SK-N-MC (cell line): Measurements from ENCODE around the gene SMYD1.

ENCODE experiments used
- DNase-seq: peaks from one replicate; pipeline ENCODE4 v3.0.0-alpha.2; 2011; ENCODE audit warnings: low read depth, low spot score
- H3K27ac ChIP-seq: fragments of 200-600 bp; sonication (generic); 2 replicates; pipeline ENCODE4 v1.5.1; 2016; ENCODE audit warnings: mixed run types
- H3K36me3 ChIP-seq: fragments of 200-600 bp; sonication (generic); 2 replicates; pipeline ENCODE4 v1.6.1; 2017; ENCODE audit warnings: antibody characterized with exemption, low read length, mixed read lengths; ENCODE audit not compliant: insufficient read depth
- H3K4me3 ChIP-seq: fragments of 200-600 bp; sonication (generic); 2 replicates; pipeline ENCODE4 v1.5.1; 2016
- H3K9ac ChIP-seq: fragments of 200-600 bp; sonication (generic); 2 replicates; pipeline ENCODE4 v1.8.0; 2017; ENCODE audit warnings: mixed run types, mixed read lengths; ENCODE audit not compliant: insufficient read length
- H3K9me3 ChIP-seq: fragments of 200-600 bp; sonication (generic); 2 replicates; pipeline ENCODE4 v1.6.1; 2017; ENCODE audit warnings: low read depth, mild to moderate bottlenecking, antibody characterized with exemption, low read length, moderate library complexity, mixed read lengths
- EZH2 ChIP-seq: fragments of 200-600 bp; sonication (generic); IDR thresholded peaks from one replicate; pipeline ENCODE4 v1.6.1; 2017; ENCODE audit warnings: antibody characterized with exemption
- FOXP2 ChIP-seq: optimal IDR thresholded peaks from 2 replicates; pipeline ENCODE3; 2011; ENCODE audit warnings: mild to moderate bottlenecking, moderate library complexity; ENCODE audit not compliant: insufficient read depth; ENCODE audit errors: extremely low read length, control extremely low read depth
- POLR2AphosphoS5 ChIP-seq: IDR thresholded peaks from 2 replicates; pipeline ENCODE4 v1.6.1; 2012; ENCODE audit warnings: mild to moderate bottlenecking, low read depth, low read length, borderline replicate concordance

Gene SMYD1

DNA sequence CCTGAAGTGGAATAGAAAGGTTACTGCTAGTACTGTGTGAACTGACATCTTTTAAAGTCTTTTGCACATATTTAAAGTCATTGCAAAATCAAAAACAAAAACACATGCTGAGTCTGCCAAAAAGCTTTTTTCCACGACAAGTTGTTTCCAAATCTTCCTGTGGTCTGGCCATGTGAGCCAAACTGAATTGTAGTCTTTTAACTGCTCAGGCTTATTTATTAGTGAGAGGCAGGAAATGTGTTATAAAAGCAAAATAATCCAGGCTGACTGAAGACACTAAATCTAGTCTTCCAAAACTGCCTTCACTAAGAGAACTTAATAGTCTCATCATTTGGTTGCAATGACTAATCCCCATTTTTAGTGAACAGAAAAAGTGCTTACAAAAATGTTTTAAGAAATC is 14.3 kb upstream of the SMYD1 start:
- Histone ChIP-seq H3K27ac (peak overlapping the region; percentile 83), H3K36me3 (no peaks in the 10 kb centered on the region), H3K4me3 (peak overlapping the region; percentile 90), H3K9ac (peak overlapping the region; percentile 32), H3K9me3 (no peaks in the 10 kb centered on the region)
- DNase-seq, result peak; percentile 81
- no peak for TF ChIP-seq EZH2
- no peak for TF ChIP-seq POLR2AphosphoS5
- TF ChIP-seq FOXP2, result no peak

DNA sequence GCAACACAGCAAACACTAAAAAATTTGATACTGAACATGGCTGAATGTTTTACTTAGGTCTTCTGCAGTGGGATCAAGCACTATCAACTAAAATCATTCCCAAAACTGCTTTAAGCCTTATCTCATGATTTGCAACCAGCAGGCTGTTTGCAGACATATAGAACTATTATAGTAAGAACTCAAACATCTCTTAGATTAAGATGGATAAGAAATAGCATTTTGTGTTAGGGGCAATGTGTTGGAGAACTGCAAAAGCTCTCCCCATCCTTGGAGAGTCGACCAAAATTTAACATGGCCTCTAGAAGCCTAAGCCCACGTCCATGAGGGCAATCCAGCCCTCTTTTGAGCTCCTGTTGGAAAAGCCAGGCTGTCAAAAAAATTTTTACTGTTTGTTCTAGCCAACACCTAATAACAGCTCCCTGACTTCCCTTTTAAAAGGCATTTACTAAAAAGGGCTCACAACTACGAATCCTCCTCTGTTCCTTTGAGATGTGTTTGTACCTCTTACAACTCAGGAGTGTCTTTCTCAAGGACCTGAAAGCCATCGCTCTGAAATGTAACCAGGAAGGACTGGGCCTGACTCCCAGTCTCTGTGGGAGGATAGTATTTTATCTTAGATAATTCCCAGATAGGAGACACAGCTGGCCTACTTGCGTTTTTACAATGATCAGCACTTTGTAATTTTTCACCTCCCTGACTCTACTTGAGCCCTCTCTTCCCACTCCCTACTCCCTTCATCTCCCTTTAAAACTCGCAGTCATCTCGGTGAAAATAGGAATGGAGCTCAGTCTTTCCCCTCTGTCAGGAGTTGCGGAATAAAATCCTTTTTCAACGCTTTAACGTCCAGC is 13.5 kb upstream of the SMYD1 start:
- TF ChIP-seq POLR2AphosphoS5 (no peak), EZH2 (no peak)
- Histone ChIP-seq H3K9ac (peak overlapping the region; percentile 94), H3K9me3 (no peaks in the 10 kb centered on the region), H3K27ac (peak overlapping the region; percentile 83), H3K4me3 (peak overlapping the region; percentile 90), H3K36me3 (no peaks in the 10 kb centered on the region)
- DNase-seq, result no peak

DNA sequence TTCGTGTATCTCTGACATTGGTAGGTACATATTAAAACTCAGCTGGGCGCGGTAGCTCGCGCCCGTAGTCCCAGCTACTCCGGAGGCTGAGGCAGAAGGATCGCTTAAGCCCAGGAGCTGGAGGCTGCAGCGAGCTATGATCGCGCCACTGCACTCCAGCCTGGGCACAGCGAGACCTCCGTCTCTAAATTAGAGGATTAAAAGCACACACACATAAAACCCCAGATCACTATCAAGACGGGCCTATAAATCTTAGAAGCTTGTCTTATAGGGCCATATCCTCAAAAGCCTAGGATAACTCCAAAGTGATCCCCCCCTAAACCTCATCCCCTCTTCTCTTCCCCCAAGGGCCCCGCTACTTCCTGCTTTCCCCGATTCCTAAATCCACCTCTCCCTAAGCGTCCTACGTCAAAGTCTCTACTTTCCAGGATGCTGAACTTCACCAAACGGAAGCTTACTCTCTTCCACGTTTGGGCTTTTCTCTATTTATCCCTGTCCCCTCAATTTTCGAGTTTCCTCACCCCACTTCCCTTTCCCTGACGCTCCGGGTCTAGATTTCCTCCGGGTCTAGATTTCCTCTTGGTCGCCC is 12.7 kb upstream of the SMYD1 start:
- H3K9ac ChIP-seq, result peak overlapping the region; percentile 94
- peak overlapping the region; percentile 90 for H3K4me3 ChIP-seq
- H3K9me3 ChIP-seq, result no peaks in the 10 kb centered on the region
- TF ChIP-seq POLR2AphosphoS5 (no peak), FOXP2 (no peak)
- no peaks in the 10 kb centered on the region for H3K36me3 ChIP-seq
- H3K27ac ChIP-seq, result peak overlapping the region; percentile 77; the same call in 1 of the 2 replicates
- no peak for DNase-seq

GRCh38 chr2:88055371-88056128 is 12.1 kb upstream of the SMYD1 start, which contains the start of gene KRCC1:
TSS of gene KRCC1 (minus strand) at chr2:88055783. CDS start at chr2:88028563, 27,220 bp downstream.
- H3K36me3 ChIP-seq, result no peaks in the 10 kb centered on the region
- peak within 1 kb of the TSS; percentile 90 for H3K4me3 ChIP-seq
- peak within 1 kb of the TSS; percentile 77; the same call in 1 of the 2 replicates for H3K27ac ChIP-seq
- DNase-seq, result peak; percentile 59
- H3K9me3 ChIP-seq, result no peaks in the 10 kb centered on the region
- H3K9ac ChIP-seq, result peak within 1 kb of the TSS; percentile 94
- TF ChIP-seq EZH2 (no peak), POLR2AphosphoS5 (peak; percentile 85)

DNA sequence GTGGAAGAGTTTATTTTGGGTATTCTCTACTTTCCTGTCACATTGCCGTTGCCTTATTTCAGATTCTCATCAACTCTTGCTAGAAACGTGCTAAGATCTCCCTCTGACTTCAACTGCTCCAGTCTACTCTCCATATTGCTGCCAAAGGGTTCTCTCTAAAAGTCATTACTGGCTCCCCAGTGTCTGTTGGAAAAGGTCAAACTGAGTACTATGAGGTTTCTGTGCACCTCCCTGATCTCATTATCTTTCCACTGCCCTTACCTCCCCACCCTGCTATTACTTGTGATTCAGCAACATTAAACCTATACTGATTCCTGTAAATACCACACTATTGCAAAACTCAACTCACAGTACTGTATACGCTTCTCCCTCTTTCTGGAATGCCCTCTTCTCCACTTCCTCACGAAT is 10.2 kb upstream of the SMYD1 start:
- no peak for DNase-seq
- H3K27ac ChIP-seq, result no peak overlapping the region
- TF ChIP-seq EZH2, result no peak
- TF ChIP-seq FOXP2, result no peak
- no peak for TF ChIP-seq POLR2AphosphoS5
- H3K4me3 ChIP-seq, result no peak overlapping the region
- H3K9me3 ChIP-seq, result no peaks in the 10 kb centered on the region
- H3K9ac ChIP-seq, result no peak overlapping the region
- H3K36me3 ChIP-seq, result no peaks in the 10 kb centered on the region

- Histone ChIP-seq H3K9me3 (no peaks in the 10 kb centered on the region), H3K27ac (no peak overlapping the region), H3K36me3 (no peaks in the 10 kb centered on the region), H3K4me3 (no peak overlapping the region), H3K9ac (no peak overlapping the region)
- no peak for DNase-seq
- TF ChIP-seq FOXP2 (no peak), POLR2AphosphoS5 (no peak), EZH2 (no peak)
Measured at GRCh38 chr2:88058191-88058590, 9.4 kb upstream of the SMYD1 start.

- H3K4me3 ChIP-seq, result no peak overlapping the region
- no peak for TF ChIP-seq POLR2AphosphoS5
- H3K9me3 ChIP-seq, result no peaks in the 10 kb centered on the region
- no peak overlapping the region for H3K9ac ChIP-seq
- no peaks in the 10 kb centered on the region for H3K36me3 ChIP-seq
- no peak overlapping the region for H3K27ac ChIP-seq
- no peak for DNase-seq
Measured at GRCh38 chr2:88059979-88060906, 7.4 kb upstream of the SMYD1 start.

GRCh38 chr2:88060907-88061275 is 6.7 kb upstream of the SMYD1 start:
- no peak for TF ChIP-seq EZH2
- no peak for TF ChIP-seq POLR2AphosphoS5
- TF ChIP-seq FOXP2, result no peak
- no peaks in the 10 kb centered on the region for H3K36me3 ChIP-seq
- no peaks in the 10 kb centered on the region for H3K9me3 ChIP-seq
- no peak overlapping the region for H3K9ac ChIP-seq
- H3K4me3 ChIP-seq, result no peak overlapping the region
- H3K27ac ChIP-seq, result no peak overlapping the region
- no peak for DNase-seq
